ENCODE data around the gene GALR3.

Gene GALR3

DNA sequence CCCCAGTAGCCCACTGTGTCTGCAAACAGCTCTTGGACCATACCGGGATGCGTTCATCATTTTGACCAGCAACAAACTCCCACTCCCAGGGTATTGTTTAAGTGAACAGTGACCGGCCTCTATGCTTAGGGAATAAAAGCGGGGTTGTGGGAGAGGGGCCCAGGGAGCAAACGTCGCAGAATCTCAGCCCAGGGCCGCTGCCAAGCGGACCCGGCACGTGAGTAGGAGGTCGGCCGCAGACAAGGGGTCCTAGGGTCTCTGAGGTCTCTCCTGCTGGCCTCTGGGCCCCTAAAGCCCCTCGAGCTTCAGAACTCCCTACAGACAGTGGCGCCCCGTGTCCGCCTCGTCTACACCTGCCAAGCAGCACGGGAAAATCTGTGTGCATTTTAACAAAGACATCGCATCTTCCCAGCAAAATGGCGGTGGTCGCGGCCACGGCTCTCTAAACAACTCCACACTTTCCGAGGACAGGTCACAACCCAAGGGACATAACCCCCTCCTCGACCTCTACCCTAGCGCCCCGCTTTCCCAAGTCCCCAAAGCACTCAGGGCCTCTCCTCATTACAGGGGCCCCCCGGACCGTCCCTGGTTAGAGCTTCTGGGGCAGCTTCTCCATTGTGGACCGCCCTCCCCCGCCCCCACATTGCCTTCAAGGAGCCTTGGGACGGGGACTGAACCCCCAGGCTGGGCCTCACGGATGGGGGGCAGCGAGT, 19.4 kb upstream of the GALR3 start:
- DNase-seq = no peak

GRCh38 chr22:37804352-37804880, 18.8 kb upstream of the GALR3 start:
- DNase-seq = no peak

GRCh38 chr22:37804881-37805809, 18.0 kb upstream of the GALR3 start:
- peak; percentile 76 for DNase-seq

- no peak for DNase-seq
Observed at GRCh38 chr22:37805810-37806277, 17.3 kb upstream of the GALR3 start.

DNA sequence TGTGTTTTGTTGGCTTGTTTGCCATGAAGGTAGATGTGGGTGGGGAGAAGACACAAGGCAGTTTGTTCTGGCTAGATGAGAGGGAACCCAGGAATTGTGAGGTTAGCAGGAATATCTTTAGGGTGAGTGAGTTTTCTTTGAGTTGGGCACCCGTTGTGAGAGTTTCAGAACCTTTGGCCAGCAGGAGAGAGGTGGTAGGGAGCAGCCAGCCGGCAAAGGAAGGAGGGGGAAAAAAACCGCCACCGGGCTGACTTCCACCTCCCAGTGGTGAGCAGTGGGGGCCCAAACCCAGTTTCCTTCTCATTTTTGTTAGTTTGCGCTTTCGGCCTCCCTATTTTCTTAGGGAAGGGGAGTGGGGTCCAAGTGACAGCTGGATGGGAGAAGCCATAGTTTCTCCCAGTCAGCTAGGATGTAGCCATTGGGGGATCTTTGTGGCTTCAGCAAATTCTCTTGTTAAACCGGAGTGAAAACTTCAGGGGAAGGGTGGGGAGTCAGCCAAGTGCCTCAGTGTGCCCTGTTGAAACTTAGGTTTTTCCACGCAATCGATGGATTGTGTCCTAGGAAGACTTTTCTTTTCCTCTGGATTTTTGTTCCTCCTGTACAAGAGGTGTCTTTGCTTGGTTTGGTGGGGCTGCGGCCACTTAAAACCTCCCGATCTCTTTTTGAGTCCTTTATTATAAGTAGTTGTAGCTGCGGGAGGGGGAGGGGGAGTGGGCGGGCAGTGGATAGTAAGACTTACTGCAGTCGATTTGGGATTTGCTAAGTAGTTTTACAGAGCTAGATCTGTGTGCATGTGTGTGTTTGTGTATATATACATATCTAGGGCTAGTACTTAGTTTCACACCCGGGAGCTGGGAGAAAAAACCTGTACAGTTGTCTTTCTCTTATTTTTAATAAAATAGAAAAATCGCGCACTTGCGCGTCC, 16.5 kb upstream of the GALR3 start:
- DNase-seq = peak; percentile 13

- DNase-seq = peak; percentile 91
Observed at GRCh38 chr22:37807410-37808293, 15.5 kb upstream of the GALR3 start, which contains the start of gene GCAT. Gene GCAT (plus strand): TSS chr22:37807934. CDS start chr22:37807968, 34 bp downstream.

DNA sequence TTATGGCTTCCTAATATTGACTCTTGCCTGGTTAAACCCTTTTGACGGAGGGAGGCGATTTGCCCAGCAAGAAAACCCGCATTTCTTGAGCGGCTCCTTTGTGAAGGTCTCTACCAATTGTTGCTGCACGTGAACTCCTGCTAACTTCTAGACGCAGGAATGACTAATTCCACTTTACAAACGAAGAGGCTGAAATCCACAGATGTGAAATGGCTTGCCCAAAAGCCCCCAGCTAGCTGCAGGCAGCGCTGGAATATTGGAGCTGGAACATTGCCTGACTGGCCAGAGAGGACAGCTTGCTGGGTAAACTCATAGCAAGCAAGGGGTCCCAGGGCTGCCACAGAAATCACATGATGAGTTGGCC, 14.9 kb upstream of the GALR3 start:
- no peak for DNase-seq

DNA sequence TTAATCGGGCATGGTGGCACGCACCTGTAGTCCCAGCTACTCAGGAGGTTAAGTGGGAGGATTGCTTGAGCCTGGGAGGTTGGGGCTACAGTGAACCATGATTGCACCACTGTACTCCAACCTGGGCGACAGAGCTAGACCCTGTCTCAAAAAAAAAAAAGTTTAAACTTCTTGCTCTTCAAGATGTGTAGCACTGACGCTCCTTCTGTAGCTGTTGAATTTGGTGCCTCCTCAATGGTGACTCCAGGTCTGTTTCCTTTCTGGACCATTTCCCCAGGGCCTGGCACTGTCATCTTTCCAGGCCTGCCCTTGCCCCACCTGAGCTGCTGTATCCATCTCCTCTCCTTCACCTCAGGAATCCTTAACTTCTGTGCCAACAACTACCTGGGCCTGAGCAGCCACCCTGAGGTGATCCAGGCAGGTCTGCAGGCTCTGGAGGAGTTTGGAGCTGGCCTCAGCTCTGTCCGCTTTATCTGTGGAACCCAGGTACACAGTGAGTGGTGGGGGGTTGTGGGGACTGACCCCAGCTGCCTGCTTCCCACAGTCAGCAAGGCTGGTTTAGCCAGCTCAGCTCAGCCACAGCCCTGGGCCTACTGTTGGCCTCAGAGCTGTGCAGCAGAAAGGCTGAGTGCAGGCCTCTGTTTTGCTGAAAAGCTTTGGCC, 13.4 kb upstream of the GALR3 start:
- no peak for DNase-seq

DNA sequence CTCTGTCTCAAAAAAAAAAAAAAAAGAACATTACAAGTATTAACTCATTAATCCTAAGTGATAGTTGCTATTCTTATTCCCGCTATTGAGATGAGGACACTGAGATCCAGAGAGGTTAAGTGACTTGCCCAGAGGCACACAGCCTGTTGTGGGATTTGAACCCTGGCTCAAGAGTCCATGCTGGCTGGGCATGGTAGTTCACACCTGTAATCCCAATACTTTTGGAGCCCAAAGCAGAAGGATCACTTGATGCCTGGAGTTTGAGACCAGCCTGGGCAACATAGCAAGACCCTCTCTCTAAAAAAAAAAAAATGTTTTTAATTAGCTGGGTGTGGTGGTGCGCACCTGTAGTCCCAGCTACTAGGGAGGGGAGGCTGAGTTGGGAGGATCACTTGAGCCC, 11.3 kb upstream of the GALR3 start:
- no peak for DNase-seq

DNA sequence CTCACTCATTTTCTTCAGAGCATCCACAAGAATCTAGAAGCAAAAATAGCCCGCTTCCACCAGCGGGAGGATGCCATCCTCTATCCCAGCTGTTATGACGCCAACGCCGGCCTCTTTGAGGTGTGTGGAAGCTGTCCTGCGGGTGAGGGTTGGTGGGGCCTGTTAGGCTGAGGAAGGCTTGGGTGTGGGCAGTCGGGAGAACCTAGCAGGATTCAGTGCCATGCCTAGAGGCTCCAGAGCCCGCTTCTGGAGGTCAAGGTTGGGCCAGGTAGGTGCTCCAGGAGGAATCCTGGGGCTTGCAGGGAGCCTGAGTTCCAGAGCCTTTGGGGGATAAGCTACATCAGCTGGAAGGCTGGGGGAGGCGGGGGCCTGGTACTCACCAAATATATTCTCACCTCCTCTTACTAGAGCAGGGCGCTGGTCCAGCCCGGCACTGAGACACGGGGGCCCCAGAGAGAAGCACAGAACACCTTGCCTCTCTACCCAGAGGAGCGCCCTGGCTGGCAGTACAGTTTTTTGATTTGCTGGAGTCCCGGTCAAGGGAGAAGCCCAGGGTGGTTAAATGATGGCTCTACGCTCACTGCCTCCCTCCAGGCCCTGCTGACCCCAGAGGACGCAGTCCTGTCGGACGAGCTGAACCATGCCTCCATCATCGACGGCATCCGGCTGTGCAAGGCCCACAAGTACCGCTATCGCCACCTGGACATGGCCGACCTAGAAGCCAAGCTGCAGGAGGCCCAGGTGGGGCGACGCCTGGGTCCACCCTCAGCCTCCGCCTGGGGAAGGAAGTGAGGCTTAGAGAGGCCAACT, 10.1 kb upstream of the GALR3 start:
- no peak for DNase-seq

- no peak for DNase-seq
Observed at GRCh38 chr22:37815593-37815992, 7.6 kb upstream of the GALR3 start.

DNA sequence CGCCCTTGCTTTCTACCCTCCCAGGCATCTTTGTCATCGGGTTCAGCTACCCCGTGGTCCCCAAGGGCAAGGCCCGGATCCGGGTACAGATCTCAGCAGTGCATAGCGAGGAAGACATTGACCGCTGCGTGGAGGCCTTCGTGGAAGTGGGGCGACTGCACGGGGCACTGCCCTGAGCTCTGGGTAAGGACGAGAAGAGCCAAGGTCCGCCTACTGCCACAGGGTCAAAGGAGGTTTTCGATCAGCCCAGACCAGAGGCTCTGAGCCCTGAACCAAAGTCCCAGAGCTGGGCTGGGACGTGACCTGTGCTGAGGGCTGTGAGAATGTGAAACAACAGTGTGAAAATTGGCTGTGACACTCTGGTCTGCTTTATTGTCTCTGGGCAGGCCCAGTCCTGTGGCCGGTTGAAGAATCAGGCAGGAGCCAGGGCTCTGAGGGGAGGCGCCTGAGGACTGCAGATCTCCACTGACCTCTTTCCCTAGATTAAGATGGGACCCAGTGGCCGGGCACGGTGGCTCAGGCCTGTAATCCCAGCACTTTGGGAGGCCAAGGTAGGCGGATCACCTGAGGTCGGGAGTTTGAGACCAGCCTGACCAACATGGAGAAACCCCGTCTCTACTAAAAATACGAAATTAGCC, 6.5 kb upstream of the GALR3 start:
- no peak for DNase-seq

DNA sequence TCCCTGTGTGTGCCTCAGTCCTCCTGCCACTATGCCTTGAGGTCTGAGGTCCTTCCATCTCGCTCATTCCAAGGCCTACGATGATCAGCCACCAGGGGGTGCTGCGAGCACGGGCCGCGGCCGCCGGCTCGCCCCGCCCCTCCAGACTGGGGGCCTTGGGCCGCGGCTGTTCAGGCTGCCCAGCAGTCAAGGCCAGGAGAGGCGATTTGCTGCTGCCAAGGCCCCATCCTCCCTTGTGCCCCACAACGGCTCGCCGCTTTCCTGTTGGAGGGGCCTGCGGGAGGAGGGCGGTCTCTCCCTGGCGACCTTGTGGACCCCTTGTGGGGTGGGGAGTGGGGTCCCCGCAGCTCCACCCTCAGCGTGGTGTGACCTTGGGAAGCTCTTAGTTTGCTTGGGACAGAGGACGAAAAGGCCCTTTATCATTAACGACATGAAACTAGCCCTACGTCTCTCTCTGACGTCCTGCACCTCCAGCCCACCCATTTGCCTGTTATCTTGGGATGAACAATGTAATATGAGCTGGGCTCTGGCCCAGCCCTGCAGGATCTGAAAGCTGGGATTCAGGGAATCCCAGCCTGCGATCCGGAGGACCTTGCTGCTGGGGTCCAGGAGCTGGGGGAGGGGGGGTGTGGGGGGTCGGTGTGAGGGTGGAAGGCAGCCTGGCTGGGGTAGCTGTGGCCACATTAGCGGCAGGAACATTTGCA, 5.3 kb upstream of the GALR3 start:
- peak; percentile 67 for DNase-seq

GRCh38 chr22:37818409-37819104, 4.6 kb upstream of the GALR3 start:
- peak; percentile 75 for DNase-seq

DNA sequence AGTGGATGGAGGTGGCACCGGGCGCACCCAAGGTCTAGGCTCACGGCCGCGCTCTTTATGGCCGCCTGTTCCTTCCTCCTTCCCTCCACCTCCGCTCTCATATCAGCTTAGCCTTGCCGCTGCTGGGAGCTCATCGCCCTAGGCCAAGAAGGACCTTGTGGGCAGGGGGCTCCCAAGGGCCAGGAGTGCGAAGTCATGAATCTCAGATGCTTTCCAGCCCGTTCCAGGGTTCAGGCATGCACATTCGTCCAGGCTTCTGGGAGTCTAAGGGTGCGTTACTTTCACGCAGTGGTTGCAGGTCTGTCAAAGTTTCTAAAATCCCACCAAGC, 4.1 kb upstream of the GALR3 start:
- no peak for DNase-seq

DNA sequence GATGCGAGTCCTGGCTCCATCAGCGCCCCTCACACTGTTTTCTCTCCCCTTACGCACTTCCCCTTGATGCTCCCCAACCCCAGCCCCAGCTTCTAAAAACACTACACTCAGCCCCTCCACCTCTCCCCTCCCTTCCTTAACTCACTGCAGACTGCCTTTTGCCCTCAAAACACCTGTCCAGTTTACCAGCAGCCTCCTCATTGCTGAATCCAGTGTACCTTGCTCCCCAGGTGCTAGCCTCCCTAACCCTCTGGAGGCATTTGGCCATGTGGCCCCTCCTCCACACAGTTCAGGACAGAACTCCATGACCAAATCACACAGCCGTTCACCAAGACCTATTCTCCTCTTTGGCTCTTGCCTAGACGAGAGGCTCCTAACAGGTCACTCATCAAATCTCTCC, 2.8 kb upstream of the GALR3 start:
- DNase-seq = no peak

GRCh38 chr22:37822079-37822833, 926 bp upstream of the GALR3 start:
- DNase-seq = no peak
